GM12878 (cell line): ENCODE measurements around the gene CRYBB1.

ENCODE experiments used
- IKZF1 ChIP-seq: fragments of 450-650 bp; conservative IDR thresholded peaks from 2 replicates; pipeline ENCODE4 v1.6.1; 2017; ENCODE audit warnings: antibody characterized with exemption, mild to moderate bottlenecking
- JUNB ChIP-seq: IDR thresholded peaks from 2 replicates; pipeline ENCODE4 v1.6.1; 2016; ENCODE audit warnings: antibody characterized with exemption, mild to moderate bottlenecking
- MTA3 ChIP-seq: IDR thresholded peaks from 2 replicates; pipeline ENCODE4 v1.6.1; 2012; ENCODE audit warnings: low read length, inconsistent platforms, borderline replicate concordance
- POLR2A ChIP-seq: IDR thresholded peaks from 2 replicates; pipeline ENCODE4 v1.6.1; 2011; ENCODE audit warnings: low read depth, mild to moderate bottlenecking, low read length
- TAF1 ChIP-seq: IDR thresholded peaks from 2 replicates; pipeline ENCODE4 v1.6.1; 2011; ENCODE audit warnings: mild to moderate bottlenecking, low read depth, low read length, borderline replicate concordance
- YY1 ChIP-seq: IDR thresholded peaks from 2 replicates; pipeline ENCODE4 v1.6.1; 2011; ENCODE audit warnings: low read depth, mild to moderate bottlenecking, low read length

DNA sequence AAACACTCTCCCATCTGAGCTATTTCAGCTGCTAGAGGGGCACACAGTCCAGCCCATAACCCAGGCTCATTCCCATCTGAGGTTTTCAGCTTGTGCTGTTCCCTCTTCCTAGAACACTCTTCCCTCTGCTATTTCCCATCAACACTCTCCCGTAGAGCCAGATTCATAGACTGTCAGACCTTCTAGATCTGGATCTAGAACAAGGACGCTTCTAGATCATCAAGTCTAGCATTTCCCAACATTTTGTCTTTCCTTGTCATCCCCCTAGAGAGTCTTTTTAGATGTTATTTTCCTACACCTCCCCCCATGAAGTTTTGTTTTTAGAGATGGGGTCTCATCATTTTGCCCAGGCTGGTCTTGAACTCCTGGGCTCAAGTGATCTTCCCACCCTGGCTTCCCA is 17.3 kb upstream of the CRYBB1 start:
- no peak for TF ChIP-seq JUNB
- no peak for TF ChIP-seq TAF1
- TF ChIP-seq MTA3: no peak
- no peak for TF ChIP-seq YY1
- no peak for TF ChIP-seq POLR2A
- no peak for TF ChIP-seq IKZF1
